GM21619 (cell line): Measurements from ENCODE around the gene FOXG1.

Source experiments
- ATAC-seq: cut with Tn5 transposase; IDR thresholded peaks from one replicate; pipeline ENCODE4 v1.9.1; 2021; ENCODE audit not compliant: unreplicated experiment

Gene FOXG1

DNA sequence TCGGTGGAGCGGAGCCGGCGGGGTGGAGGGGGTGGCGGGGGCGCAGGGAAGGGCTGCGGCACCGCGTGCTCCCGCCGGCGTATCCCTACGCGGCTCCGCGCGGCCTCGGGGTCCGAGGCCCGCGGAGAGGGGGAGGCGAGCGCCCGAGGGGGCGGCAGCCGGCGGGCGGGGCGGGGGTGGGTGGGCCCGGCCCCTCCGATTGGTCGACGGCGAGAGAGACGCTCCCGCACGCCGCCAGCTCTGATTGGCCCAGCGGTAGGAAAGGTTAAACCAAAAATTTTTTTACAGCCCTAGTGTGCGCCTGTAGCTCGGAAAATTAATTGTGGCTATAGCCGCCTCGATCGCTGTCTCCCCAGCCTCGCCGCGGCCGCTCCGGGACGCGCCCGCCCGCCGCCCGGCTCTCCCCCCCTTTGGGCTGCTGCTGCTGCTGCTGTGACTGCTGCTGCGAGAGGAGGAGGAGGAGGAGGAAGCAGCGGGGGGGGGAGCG, at the start of gene FOXG1:
TSS of gene FOXG1 (plus strand) at position 319 of the 487 bp plus-strand sequence. CDS start 493 bp downstream, outside the sequence.
- ATAC-seq: no peak

- no peak for ATAC-seq
Measured at GRCh38 chr14:28719130-28719529, 47.5 kb upstream of the FOXG1 start.

GRCh38 chr14:28731358-28731757, 35.2 kb upstream of the FOXG1 start:
- ATAC-seq: no peak

- ATAC-seq: no peak
Measured at GRCh38 chr14:28742171-28742846, 24.3 kb upstream of the FOXG1 start.

- peak; percentile 62 for ATAC-seq
Measured at GRCh38 chr14:28744126-28744525, 22.5 kb upstream of the FOXG1 start.

GRCh38 chr14:28745176-28745575, 21.4 kb upstream of the FOXG1 start:
- ATAC-seq: no peak

DNA sequence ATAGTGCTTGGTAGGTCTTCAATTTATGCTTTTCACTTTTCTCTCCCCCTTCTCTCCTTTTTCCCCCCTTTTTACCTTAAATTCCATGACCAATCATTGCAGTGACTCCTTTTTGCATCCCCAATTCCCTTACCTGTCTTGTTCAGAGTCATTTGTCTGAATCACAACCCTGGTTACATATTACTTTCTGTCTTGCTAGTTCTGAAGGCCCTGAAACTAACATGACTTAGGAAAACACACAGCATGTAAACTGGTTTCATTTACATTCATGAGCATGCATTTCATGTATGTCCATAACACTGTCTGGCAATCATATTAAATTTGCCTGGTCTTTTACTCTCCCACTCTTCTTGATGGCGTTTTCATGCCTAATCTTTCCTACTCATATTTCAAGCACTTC, 20.3 kb upstream of the FOXG1 start:
- peak; percentile 59 for ATAC-seq

DNA sequence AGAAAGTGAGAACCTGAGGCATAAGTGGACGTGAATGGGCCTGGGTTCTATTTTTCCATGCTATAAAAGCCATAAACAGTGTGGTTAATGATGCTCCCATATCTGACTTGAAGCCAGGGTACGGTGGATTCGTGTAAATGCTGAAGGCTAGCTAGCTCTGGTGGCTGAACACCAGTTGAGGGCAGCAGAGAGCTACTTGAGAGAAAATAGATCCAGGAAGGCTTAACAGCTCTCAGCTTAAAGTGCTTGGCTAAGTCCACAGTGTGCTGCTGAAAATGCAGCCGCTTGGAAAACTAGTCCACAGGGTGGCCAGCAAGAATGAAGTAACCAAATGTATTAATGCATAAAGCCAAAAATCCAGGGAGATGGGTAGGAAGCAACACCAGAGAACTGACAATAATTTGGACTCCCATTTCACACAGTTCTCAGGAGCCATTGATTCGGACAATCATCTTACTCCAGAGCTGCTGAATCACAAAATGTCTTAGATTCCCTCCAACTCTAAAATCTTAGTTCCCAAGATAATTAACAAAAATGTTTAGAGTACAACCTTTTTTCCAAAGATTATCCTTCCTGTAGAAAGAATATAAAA, 15.0 kb upstream of the FOXG1 start:
- ATAC-seq: no peak

DNA sequence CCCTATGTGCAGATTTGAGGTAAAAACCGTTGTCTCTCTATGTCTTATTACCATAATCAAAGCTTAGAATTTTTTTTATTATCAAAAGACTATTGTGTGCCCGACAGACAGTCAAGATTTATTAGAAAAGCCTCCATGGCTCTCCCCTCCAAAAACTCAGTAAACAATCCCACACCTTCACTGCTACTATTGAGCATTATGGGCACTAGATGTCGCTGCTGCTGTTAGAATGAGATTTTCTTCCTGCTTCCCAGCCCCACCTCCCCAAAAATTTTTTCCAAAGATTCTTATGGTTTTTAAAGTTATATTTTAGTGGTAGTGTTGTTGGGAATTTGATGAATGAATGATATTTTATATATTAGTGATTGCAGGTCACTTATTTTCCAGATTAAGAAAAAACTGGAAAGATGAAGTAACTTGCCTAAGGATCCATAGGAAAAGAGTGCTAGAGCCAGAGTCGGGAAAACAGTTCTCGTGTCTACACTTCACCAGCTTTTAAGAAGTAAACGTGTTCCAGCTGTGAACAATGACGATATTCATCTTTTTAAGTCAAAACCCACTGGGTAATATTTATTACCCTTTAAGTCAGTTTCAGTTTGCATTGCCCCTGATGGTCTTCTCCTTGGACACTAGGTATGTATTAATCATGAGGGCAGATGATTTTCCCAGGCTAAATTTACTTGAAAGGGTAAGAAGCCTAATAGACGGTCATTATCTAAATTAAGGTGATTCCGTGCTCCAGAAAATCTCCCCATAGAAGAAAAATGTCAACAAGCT, 12.2 kb upstream of the FOXG1 start:
- no peak for ATAC-seq

- no peak for ATAC-seq
Measured at GRCh38 chr14:28755198-28755815, 11.3 kb upstream of the FOXG1 start.

DNA sequence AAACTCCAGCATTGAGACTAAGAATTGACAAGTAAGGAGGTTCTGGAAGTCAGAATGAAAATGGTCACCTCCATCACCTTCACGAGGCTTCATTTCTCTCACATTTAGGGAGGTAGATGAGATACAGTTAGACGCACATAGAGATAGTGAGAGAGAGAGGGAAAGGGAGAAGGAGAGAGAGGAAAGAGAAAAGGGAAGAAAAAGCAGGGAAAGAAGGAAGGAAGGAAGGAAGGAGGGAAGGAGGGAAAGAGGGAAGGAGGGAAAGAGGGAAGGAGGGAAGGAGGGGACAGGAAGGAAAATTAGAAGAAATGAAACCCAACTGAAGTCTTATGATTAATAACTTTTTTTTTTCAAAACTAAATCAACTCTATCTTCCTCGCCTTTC, 10.7 kb upstream of the FOXG1 start:
- ATAC-seq: no peak

- no peak for ATAC-seq
Measured at GRCh38 chr14:28756269-28756883, 10.2 kb upstream of the FOXG1 start.

- no peak for ATAC-seq
Measured at GRCh38 chr14:28756884-28757570, 9.6 kb upstream of the FOXG1 start.

GRCh38 chr14:28757786-28758185, 8.8 kb upstream of the FOXG1 start:
- ATAC-seq: no peak

DNA sequence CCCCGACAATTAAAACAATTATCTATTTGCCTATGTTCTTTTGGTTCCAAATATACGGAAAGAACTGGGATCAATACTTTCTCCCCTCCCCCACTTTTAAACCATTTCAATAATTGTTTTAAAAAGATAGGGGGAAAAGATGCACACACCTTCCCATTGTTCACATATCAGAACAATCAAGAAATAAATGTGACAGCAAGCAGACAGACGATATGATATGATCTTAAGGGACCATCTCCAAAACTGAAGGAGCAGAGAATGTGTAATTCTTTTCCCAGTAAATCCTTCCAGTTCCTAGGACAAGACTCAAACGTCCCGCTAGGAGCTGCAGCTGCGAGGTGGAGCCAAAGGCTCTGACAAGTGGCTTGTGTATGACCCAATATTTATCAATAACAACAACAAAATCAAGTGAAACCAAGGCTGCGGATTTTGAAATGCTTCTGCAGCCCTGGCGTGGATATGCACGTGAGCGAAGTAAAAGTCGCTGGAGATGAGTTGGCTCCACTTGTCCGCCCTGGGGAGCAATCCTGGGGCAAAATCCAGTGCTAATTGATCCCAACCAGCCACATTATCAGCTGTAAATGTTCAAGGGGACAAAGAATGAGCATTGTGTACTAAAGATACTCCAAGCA, 8.2 kb upstream of the FOXG1 start:
- no peak for ATAC-seq

- no peak for ATAC-seq
Measured at GRCh38 chr14:28758885-28759652, 7.5 kb upstream of the FOXG1 start.

DNA sequence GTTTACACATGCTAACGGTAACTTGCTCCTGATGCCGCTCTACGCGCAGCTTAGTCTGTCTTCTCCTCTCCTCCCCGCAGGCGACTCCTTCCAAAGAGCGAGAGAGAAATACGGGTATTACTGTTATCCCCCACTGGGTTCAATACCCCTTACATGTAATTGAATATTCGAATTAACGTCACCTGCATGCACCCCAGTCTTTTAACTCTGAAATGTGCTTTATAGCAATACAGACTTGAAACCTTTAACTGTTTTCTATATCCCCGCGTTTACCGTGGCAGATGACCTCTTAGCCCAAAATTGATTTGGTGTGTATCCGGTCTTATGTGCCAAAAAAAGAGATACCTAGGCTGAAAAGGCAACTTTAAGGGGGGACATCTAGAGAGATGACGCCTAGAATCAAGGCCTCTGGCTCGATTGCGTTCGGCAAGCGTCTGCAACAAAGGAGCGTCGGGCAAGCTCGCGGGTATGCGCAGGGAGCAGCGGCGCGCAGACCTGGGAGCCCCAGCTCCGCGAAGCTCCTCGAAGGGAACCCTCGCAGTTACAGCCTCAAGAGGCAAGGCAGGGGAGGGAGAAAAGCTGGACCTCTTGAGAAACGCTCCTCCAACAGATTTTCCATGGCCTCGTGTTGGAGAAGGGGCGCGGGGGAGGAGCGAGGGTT, 6.8 kb upstream of the FOXG1 start:
- no peak for ATAC-seq

- ATAC-seq: no peak
Measured at GRCh38 chr14:28760431-28760996, 6.1 kb upstream of the FOXG1 start.
